GM12873 (cell line): Measurements from ENCODE around the gene ZNF138.

ENCODE experiments used
- TF ChIP-seq, protein P1 (sequence below): IDR thresholded peaks from 2 replicates; pipeline ENCODE4 v1.5.1; 2012; ENCODE audit warnings: low read depth, mild to moderate bottlenecking, moderate library complexity, low read length, control low read depth; ENCODE audit not compliant: insufficient read depth; ENCODE audit errors: missing control alignments

The ZNF138 gene

DNA sequence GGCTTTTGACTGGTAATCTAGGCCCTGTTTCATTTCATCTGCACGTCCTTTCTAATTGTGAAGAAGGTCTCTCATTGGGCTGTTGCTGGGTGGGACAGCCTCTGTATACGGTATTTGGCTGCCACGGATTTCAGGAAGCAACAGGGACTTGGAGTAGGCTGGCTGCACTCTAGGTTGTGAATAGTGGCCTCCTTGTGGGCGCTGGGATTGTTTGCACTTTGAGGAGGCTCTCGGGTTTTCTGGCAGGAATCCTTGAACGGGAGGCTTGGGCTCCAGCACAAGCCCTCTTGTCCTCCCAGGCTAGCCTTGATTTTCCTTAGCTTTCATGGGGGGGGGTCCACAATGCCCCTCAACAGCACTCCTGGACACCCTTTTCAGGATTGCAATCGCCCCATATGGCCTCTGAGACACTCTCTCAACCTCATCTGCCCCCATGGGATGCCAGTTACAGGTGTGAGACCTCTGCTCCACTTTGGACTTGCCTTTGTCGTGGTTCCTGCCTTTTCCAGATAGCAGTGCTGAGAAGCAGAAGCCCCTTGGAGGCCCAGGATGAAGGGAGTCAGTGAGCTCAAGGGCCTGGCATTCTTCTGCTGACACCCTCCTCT, 75.0 kb downstream of the ZNF138 start:
- TF ChIP-seq, protein P1, sequence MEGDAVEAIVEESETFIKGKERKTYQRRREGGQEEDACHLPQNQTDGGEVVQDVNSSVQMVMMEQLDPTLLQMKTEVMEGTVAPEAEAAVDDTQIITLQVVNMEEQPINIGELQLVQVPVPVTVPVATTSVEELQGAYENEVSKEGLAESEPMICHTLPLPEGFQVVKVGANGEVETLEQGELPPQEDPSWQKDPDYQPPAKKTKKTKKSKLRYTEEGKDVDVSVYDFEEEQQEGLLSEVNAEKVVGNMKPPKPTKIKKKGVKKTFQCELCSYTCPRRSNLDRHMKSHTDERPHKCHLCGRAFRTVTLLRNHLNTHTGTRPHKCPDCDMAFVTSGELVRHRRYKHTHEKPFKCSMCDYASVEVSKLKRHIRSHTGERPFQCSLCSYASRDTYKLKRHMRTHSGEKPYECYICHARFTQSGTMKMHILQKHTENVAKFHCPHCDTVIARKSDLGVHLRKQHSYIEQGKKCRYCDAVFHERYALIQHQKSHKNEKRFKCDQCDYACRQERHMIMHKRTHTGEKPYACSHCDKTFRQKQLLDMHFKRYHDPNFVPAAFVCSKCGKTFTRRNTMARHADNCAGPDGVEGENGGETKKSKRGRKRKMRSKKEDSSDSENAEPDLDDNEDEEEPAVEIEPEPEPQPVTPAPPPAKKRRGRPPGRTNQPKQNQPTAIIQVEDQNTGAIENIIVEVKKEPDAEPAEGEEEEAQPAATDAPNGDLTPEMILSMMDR = no peak

DNA sequence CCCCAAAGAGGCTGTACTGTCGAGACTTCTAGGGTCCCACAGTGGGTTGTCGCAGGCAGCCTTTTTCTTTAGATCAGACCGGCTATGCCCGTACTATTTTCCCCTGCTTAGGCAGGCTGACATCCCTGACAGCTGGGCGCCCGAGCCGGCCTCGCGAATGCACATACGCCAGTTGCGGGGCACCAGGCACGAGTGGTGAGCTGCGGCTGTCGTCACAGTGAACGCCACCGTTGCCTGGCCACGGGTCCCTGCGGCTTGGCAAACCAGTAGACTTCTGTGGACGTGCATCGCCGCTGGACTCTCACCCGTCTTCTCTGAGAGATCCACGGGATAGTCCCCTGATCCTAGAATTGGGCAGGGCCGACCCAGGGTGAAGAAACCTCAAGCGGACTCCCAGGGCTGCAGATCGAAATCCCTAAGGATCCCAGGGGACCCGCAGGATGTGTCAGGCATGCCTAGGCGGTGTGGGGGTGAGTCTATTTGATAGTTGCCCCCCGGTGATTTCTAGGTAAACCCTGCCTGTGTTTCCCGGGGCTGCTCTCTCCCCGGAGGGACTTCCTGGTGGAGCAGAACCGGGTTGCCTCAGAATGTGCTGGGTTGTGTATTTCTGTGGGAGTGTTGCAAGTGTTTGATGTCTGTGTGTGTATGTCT, 75.8 kb downstream of the ZNF138 start:
- TF ChIP-seq, protein P1 = no peak

- TF ChIP-seq, protein P1 = no peak
Observed at GRCh38 chr7:64870656-64871055, 76.4 kb downstream of the ZNF138 start.

DNA sequence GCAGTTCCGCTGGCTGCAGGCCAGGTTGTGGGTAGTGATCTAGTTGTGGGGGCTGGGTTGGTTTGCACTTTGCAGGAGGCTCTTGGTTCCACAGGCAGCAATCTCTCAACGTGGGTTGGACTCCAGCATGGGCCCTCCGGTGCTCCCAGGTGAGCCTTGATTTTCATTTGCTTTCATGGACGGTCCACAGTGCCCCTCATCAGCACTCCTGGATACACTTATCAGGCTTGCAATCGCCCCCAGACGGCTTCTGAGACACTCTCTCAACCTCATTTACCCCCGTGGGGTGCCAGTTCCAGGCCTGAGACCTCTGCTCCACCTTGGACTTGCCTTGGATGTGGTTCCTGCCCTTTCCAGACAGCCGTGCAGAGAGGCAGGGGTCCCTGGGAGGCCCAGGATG, 77.5 kb downstream of the ZNF138 start:
- TF ChIP-seq, protein P1 = no peak

GRCh38 chr7:64872351-64873154, 78.3 kb downstream of the ZNF138 start:
- TF ChIP-seq, protein P1 = no peak

GRCh38 chr7:64873155-64873500, 78.9 kb downstream of the ZNF138 start:
- TF ChIP-seq, protein P1 = no peak

GRCh38 chr7:64873517-64873916, 79.3 kb downstream of the ZNF138 start:
- TF ChIP-seq, protein P1 = no peak
